ENCODE results near the gene PPIF. TPM values are rescaled to one million over a fixed set of nuclear protein-coding genes. Genes with fewer than 3 reads are reported as not detected.

Gene PPIF
- total and polyA plus RNA-seq, 2 of the 4 experiments (the other 2 are of a cell fraction), result 29.2 to 130 TPM

- Histone ChIP-seq H4K20me1 (ENCODE audit: insufficient read depth, low read length) (no peaks in the 10 kb centered on the region), H2AK9ac (replicated peaks; ENCODE audit: low read depth, low read length, poor library complexity) (no peak overlapping the region), H2BK120ac (ENCODE audit: low read depth, low read length) (no peak overlapping the region), H4K91ac (ENCODE audit: insufficient read depth, low read depth, low read length) (no peak overlapping the region), H3K9me1 (ENCODE audit: insufficient read depth, low read length) (peaks cover 16% of the 10 kb centered on the region), H3K27me3 (ENCODE audit: control insufficient read depth, insufficient read depth, low read length) (no peaks in the 10 kb centered on the region), H3K9me3 (ENCODE audit: control insufficient read depth, insufficient read depth, low read length) (peaks cover 2% of the 10 kb centered on the region; the same call in 1 of the 2 replicates), H2AFZ (replicated peaks; ENCODE audit: low read length, poor library complexity) (no peak overlapping the region), H3K79me1 (ENCODE audit: low read depth in 1 of 2, low read length in 2 of 2) (no peaks in the 10 kb centered on the region), H3K4ac (ENCODE audit: low read depth, low read length) (no peak overlapping the region), H3K9ac (ENCODE audit: low read depth, low read length) (no peak overlapping the region), H3K4me3 (ENCODE audit: insufficient read depth, low read depth, low read length) (no peak overlapping the region), H3K36me3 (ENCODE audit: control insufficient read depth, insufficient read depth, low read length) (no peaks in the 10 kb centered on the region), H3K27ac (ENCODE audit: insufficient read depth, low read length) (no peak overlapping the region), H2BK5ac (ENCODE audit: low read depth, low read length, poor library complexity, severe bottlenecking) (no peak overlapping the region), H2BK15ac (ENCODE audit: low read depth, low read length) (no peak overlapping the region), H4K8ac (ENCODE audit: low read depth in 2 of 2, low read length in 2 of 2) (no peak overlapping the region), H2AK5ac (ENCODE audit: low read depth, low read length) (no peak overlapping the region), H3K4me2 (ENCODE audit: low read depth, low read length) (no peak overlapping the region), H3K4me1 (ENCODE audit: control insufficient read depth, insufficient read depth, low read length) (peaks cover 12% of the 10 kb centered on the region), H3K14ac (replicated peaks; ENCODE audit: low read depth, low read length) (no peak overlapping the region), H3K23ac (ENCODE audit: low read depth, low read length) (no peak overlapping the region), H3K56ac (ENCODE audit: extremely low read depth, insufficient read depth, low read length) (no peak overlapping the region), H3K18ac (ENCODE audit: low read depth, low read length) (no peak overlapping the region), H4K5ac (ENCODE audit: low read depth, low read length) (no peak overlapping the region), H2BK20ac (ENCODE audit: low read depth, low read length) (no peak overlapping the region)
- ChIA-PET POLR2A (ENCODE audit: unreplicated experiment) (no interaction called here), CTCF (no interaction called here)
- no peak for ATAC-seq (ENCODE audit: low read depth)
- no TSS peak for BruUV-seq (replicated peaks)
- DNase-seq, result no peak
- intact Hi-C loops (cut with micrococcal nuclease), result loop anchor here (10.0 kb wide), 1 partner anchor 162 kb away; no protein-coding TSS in a partner anchor
- dilution Hi-C loops (cut with HindIII; ENCODE audit: low sequenced_read_pairs, unreplicated experiment), result no loop called here
- no peak for TF ChIP-seq RFX5 (IDR thresholded peaks at IDR 0.05; ENCODE audit: low read depth, low read length)
- no peak for TF ChIP-seq CHD1 (IDR thresholded peaks at IDR 0.05; ENCODE audit: low read depth, low read length)
- TF ChIP-seq MXI1 (IDR thresholded peaks at IDR 0.05; ENCODE audit: borderline replicate concordance, low read depth, low read length), result no peak
- TF ChIP-seq ELK1 (IDR thresholded peaks at IDR 0.05; ENCODE audit: borderline replicate concordance, low read depth, low read length), result no peak
- TF ChIP-seq FOS (IDR thresholded peaks at IDR 0.05; ENCODE audit: low read depth, low read length), result no peak
- TF ChIP-seq MAZ (IDR thresholded peaks at IDR 0.05; ENCODE audit: borderline replicate concordance, low read depth, low read length), result no peak
- TF ChIP-seq USF2 (IDR thresholded peaks at IDR 0.05; ENCODE audit: low read depth, low read length), result no peak
- no peak for TF ChIP-seq NFE2L2 (IDR thresholded peaks at IDR 0.05; ENCODE audit: low read depth, low read length)
- no peak for TF ChIP-seq SMC3 (IDR thresholded peaks at IDR 0.05; ENCODE audit: low read depth, low read length)
- TF ChIP-seq CEBPB (IDR thresholded peaks at IDR 0.05; ENCODE audit: low read depth, low read length), result no peak
- no peak for TF ChIP-seq MAFK (IDR thresholded peaks at IDR 0.05; ENCODE audit: low read depth, low read length)
- no peak for TF ChIP-seq POLR2A (IDR thresholded peaks at IDR 0.05; ENCODE audit: low read depth, low read length)
- in situ Hi-C loops (cut with MboI; ENCODE audit: low sequenced_read_pairs), result loop anchor here (10.0 kb wide), 2 partner anchors 232 to 552 kb away; no protein-coding TSS in a partner anchor
- no CpG with 5 or more reads among the region's 4 CpGs for WGBS, 2 experiments (ENCODE audit: extremely low coverage in 2 of 2, insufficient read length in 1 of 2)
Observed at GRCh38 chr10:79372871-79373270, 25.6 kb downstream of the PPIF start.
